Activated CD8-positive, alpha-beta memory T cell treated with anti-CD3 and anti-CD28 coated beads for 24 hours (primary cell): ENCODE measurements around the gene SRC.

ENCODE experiments used
- DNase-seq: peaks from one replicate; pipeline ENCODE4 v3.0.0-alpha.2; 2020

The SRC gene

DNA sequence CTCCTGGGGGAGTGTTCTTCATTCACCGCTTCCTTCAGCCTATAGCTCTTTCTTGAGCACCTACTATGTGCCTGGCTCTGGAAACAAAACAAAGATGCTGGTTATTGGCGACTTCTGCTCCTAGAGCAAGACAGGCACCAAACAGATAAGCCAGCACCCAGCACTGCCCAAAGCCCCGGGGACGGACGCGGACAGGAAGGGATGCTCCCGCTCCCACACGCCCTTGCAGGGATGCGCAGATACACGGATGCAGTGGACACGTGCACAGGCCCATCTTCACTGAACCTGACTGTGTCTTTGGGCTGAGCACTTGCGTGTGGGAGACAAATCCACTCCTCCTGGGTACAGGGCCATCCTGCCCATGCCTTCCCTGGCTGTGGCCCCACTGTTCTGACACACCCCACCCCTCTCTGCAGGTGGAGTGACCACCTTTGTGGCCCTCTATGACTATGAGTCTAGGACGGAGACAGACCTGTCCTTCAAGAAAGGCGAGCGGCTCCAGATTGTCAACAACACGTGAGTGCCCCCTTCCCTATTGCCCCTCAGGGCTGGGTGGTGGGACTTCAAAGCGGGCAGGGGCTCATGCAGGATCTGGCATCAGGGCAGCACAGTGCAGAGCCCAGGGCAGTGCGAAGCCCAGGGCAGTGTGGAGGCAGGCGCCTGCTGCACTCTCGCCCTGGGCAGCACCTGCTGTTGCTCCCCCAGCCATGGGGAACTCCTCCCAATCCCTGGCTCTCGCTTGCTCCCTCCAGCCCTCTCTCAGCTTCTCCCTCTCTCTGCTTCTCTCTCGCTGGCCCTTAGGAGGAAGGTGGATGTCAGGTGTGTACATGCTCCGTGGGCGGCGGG, 39.9 kb downstream of the SRC start:
- no peak for DNase-seq

DNA sequence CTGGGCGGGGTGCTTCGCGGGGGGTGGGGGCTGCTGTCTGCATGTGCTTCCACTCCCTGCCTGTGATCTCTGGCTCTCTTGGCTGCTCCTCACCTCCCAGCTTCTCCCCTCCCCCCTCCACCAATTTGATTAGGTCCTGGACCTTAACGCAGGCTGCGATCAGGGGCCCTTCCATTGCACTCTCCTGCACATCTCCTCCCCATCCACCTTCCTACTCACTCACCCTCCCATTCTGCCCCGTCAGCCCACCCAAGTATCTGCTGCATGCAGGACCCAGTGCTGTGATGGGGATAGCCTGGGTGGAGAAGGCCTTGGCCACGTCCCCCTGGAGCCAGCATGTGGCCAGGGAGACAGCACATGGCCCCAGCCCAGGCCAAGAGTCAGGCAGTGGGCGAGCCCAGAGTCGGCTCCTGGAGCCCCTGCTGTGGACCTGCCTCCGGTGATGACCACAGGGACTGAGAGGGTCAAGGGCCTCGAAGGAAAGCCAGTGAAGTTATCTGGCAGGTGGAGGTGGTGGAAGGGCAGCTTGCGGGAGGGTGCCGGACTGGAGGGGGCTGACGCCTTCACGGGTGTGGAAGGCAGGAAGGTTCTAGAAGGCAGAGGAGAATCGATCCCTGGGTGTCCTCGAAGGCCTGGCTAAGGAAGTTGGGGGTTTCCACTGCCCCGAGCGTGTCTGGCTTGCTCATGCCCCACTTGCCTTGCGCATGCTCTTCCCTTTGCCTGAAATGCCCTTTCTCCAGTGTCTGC, 40.7 kb downstream of the SRC start:
- DNase-seq = no peak

DNA sequence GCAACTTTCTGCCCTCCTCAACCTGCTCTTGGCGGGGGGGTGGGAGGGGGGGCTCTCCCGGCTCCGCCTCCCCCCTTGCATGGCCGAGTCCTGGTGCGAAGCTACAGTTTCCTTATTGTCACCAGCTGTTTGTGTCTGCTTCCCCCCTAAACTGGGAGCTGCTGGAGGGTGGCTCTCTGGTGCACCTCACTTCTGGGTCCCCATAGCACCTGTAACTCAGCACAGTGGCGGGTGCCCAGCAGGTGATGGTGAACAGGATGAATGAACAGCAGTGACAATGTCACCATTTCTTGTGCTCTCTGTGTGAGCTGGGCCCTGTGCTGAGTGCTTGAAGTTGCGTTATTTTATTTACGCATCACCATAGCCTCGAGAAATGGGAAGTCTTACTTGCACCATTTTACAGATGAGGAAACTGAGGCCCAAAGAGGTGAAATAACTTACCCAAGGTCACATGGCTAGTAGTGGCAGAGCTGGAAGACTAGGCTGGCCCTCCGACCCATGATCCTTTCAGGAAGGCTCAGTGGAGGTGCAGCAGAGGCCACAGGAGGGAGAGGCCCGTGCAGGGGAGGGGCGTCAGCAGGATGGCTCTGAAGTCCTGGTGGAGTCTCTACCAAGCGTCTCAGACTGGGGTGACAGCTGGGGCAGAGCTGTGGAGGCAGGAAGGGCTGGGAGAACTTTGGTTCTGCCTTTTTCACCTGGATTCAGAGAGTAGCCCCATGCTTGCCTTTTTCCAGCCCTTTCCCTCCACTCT, 41.8 kb downstream of the SRC start:
- DNase-seq = no peak

DNA sequence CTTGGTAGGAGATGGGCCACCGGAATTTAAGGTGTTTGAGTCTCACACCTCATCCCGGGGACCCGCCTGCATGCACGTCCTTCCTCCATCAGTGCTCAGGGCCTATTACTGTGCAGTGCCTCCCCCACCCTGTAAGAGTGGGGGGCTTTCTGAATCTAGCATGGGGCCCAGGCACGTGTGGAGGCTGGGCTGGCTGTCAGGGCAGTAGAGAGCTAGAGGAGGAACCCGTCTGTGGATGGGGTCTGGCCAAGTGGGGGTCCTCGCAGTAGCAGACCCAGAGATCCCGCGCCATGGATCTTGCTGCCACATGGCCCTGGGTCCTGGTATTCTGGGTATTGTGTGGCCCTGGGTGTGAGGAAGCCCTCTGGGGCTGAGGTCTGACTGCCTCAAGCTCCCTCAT, 42.9 kb downstream of the SRC start:
- DNase-seq = no peak

DNA sequence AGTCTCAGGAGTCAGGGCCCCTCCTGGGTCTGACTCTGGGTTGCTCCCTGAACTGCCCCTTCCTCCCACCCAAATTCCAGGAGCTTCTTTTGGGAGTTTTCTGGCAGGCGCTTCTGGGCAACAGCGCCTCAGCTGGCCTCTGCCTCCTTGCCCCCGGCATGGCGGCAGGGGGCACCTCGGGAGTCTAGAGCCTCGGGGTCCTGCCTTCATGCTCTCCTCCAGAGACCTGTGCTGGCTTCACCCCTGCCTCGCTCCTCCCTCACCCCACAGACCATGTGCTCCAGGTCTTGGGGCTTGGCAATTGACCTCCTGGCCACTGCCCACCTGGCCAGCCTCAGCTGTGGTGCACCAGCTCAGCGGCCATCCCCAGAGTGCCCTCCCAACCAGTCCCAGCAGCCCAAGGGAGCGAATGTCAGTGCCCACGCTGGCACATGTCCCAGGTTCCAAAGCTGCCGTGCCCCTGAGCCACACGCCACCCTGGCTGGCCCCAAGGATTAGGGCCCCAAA, 43.4 kb downstream of the SRC start:
- no peak for DNase-seq

DNA sequence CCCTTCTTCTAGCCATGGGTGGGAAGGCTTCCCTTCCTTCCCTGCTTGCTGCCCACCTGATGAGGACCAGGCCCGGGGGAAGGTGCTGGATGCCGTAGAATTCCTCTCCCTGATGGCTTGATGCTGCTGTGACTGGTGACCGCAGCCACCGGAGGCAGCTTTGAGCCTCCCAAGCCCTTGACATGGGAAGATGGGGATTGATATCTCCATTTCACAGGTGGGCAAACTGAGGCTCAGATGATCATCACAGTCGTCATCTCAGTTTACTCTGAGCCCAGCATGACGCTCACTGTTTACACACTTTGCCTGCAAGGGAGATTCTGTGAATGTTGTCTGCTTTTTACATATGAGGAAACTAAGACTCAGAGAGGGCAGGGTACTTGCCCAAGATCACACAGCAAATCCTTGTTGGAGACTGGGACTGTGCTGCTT, 43.9 kb downstream of the SRC start:
- DNase-seq = no peak

DNA sequence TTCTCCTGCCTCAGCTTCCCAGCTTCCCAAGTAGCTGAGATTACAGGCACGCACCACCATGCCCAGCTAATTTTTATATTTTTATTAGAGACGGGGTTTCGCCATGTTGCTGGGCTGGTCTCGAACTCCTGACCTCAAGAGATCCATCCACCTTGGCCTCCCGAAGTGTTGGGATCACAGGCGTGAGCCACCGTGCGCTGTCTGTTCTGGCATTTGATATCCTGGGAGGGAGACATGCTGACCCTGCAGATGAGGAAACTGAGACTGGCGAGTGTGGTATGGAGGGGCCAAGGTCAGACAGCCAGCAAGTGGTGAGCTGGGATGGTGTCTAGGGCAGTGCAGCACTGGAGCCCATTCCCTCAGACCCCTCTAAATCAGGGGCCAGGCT, 44.6 kb downstream of the SRC start:
- DNase-seq = no peak

DNA sequence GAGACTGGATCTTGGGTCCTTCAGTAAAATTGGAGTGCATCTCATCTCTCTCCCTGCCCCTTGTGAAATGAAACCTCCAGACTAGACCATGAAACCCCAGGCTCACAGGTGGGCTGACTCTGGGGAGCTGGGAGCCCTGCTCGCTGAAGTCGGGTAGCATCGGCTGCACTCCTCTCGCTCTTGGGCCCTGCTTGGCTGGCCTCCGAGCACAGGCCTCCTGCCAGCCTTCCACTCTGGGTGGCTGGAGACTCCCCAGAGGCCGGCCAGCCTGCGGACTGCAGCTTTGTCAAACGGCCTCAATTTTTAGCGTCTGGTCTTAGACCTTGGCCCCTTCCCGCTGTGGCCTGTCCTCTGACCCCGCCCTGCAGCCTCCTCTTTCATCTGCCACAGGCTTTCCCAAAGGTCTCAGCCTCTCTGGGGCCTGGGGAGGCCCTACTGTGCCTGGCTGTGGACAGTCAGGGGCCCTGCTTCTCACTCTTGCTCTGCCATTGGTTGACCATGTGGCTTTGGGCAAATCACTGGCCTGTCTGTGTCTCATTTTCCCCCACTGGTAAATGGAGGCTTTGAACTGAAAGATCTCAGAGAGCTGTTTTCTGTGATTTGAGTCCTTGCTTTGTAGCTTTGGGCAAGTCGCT, 45.1 kb downstream of the SRC start:
- no peak for DNase-seq

DNA sequence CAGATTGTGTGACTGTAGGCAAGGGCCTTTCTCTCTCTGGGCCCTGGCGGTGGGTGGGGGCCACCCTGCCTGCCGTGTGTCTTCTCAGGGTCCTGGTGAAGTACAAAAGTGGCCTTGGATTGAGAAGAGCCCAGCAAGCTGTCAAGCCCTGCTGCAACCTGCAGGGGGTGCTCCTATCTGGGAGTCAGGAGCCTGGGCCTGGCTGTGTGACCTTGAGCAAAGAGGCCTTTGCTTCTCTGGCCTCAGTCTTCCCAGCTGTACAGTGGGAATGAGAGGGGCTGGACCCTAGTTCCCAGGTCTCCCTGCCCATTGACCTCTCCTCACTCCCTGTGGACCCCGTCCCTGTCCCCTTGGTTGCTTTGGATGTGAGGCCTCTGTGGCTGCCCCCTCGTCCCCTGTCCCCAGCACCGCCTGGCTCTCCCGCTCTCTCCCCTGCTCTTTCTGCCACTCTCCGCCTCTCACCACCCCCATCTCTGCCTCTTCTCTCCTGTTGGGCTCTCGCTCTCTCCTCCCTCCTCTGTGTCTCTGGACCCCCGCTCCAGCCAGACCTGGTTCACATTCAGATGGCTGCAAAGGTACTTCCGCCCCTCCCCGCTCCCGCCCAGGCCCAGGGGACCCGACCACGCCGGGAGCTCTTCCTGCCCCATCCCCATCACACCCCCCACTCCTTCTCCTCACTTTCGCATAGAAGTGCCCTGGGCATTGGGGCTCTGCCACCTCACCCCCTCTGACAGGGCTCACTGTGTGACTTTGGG, 46.7 kb downstream of the SRC start:
- no peak for DNase-seq

DNA sequence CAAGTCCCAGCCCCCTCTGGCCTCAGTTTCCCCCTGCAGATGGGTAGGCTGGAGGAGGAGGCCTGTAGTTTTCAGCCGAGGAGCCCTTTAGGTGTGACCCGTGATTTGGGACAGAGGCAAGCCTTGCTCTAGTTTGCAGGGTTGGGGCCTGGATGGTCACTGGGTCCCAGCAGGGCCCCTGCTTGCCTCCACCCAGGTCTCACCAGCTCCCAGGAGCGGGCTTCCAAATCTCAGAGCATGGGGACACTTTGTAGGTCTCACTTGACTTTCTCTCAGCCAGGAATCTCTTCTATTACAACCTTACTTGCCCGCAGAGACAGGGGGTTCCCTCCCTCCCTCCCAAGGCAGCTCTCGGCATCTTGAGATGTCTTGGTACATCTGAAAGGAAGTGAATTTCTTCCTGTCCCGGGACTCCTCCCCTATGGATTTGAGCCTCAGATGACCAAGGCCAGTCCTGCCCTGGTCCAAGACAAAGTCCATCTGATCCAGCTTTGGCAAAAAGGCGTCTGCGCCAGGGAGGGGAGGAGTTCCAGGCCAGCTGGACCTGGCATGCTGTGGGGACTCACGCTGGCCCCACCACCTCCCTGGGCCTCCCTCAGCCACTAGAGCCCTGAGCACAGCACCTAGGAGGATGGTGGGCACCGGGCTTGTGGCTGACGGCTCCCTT, 47.4 kb downstream of the SRC start:
- no peak for DNase-seq

DNA sequence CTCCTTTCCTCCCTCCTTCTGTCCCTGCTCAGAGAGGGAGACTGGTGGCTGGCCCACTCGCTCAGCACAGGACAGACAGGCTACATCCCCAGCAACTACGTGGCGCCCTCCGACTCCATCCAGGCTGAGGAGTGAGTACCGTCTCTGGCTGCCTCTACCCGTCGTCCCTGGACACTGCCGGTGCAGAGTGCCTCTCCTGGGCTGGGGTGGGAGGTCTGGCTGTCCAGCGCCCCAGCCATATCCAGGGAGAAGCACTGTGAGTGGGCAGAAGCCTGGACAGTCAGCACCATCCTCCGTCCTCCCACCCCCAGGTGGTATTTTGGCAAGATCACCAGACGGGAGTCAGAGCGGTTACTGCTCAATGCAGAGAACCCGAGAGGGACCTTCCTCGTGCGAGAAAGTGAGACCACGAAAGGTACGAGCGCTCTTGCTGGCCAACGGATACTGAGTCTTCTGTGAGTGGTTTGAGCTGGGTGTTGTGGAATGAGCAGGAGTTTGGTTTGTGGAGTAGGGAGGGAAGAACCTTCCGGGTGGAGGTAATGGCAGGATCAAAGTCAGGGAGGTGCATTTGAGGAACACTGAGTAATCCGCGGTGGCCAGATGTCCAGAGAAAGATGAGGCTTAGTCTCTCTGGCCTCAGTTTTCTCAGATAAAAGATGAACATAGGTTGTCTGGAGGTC, 48.1 kb downstream of the SRC start:
- DNase-seq = no peak

DNA sequence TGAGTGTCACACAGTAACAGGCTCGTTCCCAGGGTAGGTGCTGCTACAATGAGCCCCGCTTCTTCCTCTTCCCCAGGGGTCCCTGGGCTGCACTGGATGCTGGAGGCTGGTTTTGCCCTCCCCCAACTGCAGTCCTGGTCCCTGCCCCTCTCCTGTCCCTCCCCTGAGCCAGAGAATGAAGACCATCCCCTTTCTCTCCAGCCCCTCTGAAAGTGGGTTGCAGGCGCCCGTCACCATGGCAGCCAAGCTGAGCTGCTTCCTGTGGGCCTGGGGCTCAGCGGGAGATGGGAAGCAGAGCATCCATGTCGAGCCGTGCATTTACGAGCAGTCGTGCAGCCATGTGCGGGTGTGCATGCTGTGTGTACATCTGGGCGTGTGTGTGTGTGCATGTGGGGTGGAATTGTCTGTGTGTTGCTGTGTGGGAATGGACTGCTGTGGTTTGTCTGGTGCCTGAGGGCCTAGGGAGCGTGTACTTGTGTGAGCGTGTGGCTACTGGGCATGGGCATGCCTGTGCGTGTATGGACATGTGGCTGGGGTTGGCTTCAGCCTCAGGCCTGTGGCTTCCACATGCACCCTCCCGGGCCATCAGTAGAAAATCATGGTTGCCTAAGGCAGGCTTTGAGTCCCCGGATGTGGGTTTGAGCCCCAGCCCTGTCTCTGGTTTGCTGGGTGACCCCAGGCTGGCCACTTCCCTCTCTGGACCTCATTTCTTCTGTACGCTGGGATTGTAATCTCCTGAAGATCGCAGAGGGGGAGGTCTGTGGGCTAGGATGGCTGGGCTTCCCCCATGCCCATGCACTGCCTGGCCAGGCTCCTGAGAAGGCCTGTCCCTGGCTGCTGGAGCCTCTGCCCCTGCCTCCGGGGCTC, 48.8 kb downstream of the SRC start:
- DNase-seq = no peak

DNA sequence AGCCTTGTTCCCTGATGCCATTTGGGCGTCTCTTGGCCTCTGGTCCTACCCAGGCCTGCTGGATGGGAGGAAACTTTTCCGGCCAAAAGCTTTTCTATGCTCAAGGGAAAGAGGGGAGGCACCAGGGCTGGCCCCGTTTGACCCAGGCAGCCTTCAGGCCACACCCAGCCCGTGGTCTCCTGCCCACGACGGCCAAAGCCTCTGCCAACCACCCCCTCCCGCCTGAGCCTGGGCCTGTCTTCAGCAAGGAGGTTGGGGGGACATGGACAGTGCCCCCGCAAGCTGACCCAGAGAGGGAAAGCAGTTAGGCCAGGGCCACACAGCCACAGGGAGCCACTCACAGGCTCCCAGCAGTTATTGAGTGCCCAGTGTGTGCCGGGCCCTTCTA, 49.5 kb downstream of the SRC start:
- no peak for DNase-seq

DNA sequence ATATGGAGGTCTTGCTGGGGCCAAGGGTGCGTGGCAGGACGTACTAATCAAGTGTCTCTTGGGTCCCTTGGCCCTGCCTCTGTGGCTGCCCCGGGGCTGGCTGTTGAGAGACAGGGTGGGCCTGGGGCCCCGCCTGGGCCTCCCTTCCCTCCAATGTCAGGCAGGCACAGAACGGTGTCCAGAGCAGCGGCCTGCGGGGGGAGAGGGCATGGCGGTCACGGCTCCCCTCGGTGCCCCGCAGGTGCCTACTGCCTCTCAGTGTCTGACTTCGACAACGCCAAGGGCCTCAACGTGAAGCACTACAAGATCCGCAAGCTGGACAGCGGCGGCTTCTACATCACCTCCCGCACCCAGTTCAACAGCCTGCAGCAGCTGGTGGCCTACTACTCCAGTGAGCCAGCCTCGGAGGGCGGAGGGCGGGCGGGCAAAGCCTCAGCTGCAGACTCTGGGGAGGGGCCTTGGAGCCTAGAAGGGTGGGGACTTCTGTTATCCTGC, 50.0 kb downstream of the SRC start:
- no peak for DNase-seq

DNA sequence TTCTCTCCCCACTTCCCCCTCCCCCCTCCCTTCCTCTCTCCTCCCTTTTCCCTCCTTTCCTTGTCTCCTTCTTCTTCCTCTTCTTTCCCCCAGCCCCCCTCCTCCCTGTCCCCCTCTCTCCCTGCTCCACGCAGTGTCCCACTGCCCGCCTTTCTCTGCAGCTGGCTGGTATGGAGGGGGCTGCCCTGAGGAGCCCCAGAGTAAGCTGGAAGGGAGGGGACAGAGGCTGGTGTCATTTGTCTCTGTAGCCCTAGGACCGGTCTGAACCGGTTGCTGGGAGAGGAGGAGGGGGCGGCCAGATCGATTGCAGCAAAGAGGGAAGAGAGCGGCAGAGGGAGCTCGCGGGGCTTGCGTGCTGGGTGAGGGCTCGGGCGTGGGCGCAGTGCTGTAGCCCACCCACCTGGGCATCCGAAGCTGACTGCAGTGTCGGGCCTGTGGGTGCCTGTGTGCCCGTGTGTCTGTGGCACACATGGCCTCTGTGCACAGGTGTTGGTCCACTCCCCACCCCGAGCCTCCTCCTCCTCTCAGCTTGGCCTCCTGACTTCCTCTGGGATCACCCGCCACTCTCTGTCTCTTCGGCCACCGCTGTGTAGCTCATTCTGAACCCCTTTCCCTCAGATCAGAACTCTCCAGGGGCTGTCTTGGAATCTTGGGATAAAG, 50.6 kb downstream of the SRC start:
- no peak for DNase-seq

DNA sequence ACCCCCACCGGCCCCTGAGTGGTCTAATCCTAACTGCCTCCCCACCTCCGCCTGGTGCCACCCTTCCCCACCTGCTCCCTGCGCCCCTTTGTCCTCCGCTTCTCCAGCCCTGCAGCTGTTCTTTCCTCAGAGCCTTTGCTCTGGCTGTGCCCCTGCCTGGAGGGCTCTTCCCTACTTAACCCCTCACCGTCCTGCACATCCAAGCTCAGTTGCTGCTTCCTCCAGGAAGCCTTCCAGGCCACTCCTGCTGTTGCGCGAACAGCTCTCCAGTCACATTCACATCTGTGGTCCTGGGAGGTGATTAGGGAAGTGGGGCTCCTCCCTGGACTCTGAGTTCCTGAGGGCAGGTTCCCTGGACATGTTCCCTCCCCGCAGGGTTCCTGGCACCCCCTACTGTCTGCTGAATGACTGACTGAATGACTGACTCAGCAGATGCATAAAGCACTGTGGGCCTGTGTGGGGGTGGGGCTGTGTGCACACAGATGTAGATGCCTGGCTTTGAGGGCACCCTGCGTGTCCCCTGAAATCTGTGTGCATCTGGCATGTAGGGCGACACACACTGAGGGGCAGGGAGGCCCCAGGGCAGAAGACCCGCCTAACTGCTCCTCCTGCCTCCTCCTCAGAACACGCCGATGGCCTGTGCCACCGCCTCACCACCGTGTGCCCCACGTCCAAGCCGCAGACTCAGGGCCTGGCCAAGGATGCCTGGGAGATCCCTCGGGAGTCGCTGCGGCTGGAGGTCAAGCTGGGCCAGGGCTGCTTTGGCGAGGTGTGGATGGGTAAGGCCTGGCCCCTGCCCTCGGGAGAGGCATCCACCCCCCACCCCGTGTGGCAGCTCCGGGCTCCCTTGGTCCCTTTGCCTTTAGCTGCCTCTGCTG, 51.4 kb downstream of the SRC start:
- no peak for DNase-seq

DNA sequence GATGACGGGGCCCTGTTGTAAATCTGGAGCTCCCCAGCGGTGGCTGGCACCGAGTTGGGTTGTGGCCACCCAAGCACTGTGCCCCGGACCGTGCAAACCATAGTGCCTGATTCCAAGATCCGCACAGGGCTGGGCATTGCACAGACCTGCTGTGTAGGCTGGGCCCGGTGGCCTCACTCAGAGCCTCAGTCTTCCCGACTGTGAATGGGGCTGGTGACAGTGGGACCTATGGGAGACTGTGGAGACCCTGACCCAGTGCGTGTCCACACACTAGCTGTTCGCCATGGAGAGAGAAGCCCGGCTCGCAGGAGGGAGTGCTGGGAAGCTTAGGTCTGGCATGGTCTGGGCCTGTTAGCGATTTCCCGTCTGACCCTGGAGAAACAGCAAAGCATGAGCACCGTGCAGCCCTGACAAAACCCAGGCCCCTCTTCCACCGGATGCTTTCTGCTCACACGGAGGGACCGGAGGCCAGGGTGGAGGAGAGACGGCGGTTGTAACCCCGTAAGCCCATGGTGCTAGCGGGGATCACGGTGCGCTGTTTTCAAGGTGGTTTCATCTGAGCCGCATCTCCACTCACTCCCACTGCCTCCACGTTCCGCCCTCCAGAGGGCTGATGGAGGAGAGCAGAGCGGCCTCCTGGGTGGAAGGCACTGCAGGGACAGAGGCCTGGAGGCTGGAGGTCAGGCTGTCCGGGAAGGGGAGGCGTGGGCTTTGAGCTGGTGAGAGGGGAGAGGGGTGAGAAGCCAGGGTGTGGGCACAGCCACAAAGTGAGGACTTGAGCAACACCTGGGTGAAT, 52.2 kb downstream of the SRC start:
- no peak for DNase-seq
